Measurements from ENCODE around the gene USF2. TPM values are rescaled to one million over a fixed set of nuclear protein-coding genes. Genes with fewer than 3 reads are reported as not detected.

USF2 gene
- polyA plus RNA-seq, 3 donors, result 2.7 to 248 (median 5.0) TPM

DNA sequence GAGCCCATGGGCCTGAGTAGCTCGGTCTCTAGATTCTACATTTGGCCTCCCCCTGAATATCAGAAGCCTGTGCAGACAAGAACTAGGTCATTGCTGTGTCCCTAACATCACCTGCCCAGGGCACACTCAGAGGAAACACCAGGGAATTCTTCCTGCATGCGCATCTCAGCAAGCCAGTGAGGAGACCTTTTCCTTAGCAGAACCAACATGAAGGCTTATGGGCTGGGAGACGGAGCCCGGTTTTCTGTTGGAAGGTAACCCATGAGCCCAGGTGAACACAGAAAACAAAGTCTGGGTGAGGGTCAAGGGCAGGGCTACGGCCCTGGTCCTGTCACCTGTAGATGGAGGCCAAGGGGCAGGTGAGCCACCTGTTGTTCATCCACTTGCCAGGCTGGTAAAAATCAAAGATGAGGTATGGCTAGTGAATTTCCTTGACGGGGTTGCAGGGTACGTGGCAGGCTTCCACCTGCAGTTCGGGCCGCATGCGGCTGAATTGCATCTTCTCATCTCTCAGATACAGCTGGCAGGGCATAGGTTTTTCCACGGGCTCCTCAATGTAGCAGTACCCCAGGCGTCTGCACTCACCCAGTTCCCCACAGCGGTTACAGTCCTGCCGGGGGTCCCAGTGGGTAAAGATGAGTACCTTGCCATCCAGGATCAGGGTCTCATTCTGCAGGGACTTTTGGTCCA, 36.7 kb upstream of the USF2 start:
- no peaks in the 10 kb centered on the region for H3K79me2 ChIP-seq (ENCODE audit: insufficient read depth, low read length)
- WGBS (ENCODE audit: insufficient coverage), result 91% methylated on average over 6 of the region's 14 CpGs
- TF ChIP-seq, protein P1, sequence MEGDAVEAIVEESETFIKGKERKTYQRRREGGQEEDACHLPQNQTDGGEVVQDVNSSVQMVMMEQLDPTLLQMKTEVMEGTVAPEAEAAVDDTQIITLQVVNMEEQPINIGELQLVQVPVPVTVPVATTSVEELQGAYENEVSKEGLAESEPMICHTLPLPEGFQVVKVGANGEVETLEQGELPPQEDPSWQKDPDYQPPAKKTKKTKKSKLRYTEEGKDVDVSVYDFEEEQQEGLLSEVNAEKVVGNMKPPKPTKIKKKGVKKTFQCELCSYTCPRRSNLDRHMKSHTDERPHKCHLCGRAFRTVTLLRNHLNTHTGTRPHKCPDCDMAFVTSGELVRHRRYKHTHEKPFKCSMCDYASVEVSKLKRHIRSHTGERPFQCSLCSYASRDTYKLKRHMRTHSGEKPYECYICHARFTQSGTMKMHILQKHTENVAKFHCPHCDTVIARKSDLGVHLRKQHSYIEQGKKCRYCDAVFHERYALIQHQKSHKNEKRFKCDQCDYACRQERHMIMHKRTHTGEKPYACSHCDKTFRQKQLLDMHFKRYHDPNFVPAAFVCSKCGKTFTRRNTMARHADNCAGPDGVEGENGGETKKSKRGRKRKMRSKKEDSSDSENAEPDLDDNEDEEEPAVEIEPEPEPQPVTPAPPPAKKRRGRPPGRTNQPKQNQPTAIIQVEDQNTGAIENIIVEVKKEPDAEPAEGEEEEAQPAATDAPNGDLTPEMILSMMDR (IDR thresholded peaks at IDR 0.05), result no peak
- no peak overlapping the region for H3K27ac ChIP-seq (ENCODE audit: low read depth in 1 of 2, low read length in 2 of 2)
- H3K9ac ChIP-seq (ENCODE audit: insufficient read depth, low read length, poor library complexity, severe bottlenecking), result no peak overlapping the region
- no peak for DNase-seq
- H3K4me1 ChIP-seq (ENCODE audit: control insufficient read depth in 1 of 2, insufficient read depth in 2 of 2, low read length in 2 of 2), result no peaks in the 10 kb centered on the region
- H3K4me3 Mint-ChIP-seq, result no peak overlapping the region
- no peak overlapping the region for H3K4me2 ChIP-seq (replicated peaks; ENCODE audit: extremely low read depth, low read length, poor library complexity, severe bottlenecking)
- H3K27ac Mint-ChIP-seq, result peak overlapping the region in 1 of 7 donors; percentile 46
- H2AFZ ChIP-seq (ENCODE audit: insufficient read depth, low read depth, low read length, poor library complexity, severe bottlenecking), result no peak overlapping the region
- peaks cover 0 to 1% (median 0%) of the 10 kb centered on the region in 7 donors for H3K9me3 Mint-ChIP-seq
- H3K36me3 ChIP-seq (replicated peaks in 1 of 2; ENCODE audit: control insufficient read depth in 1 of 2, insufficient read depth in 2 of 2, low read length in 2 of 2), result no peaks in the 10 kb centered on the region
- H3K27me3 ChIP-seq (ENCODE audit: control insufficient read depth in 2 of 2, insufficient read depth in 2 of 2, low read length in 2 of 2), result no peaks in the 10 kb centered on the region
- H4K20me1 ChIP-seq (ENCODE audit: insufficient read depth, low read length), result no peaks in the 10 kb centered on the region
- peaks cover 3% of the 10 kb centered on the region for H3K4me1 Mint-ChIP-seq
- no peaks in the 10 kb centered on the region for H3K9me3 ChIP-seq (replicated peaks in 1 of 2; ENCODE audit: control insufficient read depth in 1 of 2, insufficient read depth in 1 of 2, low read length in 2 of 2)
- no peak overlapping the region for H3K4me3 ChIP-seq (replicated peaks in 1 of 3; ENCODE audit: low read depth in 2 of 3, low read length in 3 of 3)
- H3K36me3 Mint-ChIP-seq, result no peaks in the 10 kb centered on the region
- intact Hi-C loops (cut with micrococcal nuclease), result no loop called here
- peaks cover 6 to 11% (median 8%) of the 10 kb centered on the region in 3 donors for H3K27me3 Mint-ChIP-seq (ENCODE audit: low read depth in 3 of 3)

DNA sequence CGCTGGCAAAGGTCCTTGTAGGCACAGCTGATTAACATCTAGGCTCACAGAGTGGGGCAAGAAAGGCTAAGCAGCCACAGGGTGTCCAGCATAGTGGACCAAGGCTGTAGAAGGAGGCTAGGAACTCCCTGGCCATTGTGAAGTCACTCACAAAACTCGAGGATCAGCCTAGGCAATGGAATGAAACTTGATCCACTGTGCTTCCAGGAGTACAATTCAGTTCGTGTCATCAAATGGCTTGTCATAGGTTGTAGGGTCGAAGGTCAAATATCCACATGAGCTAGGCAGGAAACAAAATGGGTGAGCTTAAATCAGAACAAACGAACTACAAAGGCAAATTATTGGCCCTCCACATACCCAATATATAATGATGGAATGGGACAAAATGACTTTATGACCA, 35.9 kb upstream of the USF2 start:
- Histone ChIP-seq H3K79me2 (ENCODE audit: insufficient read depth, low read length) (no peaks in the 10 kb centered on the region), H3K9ac (ENCODE audit: insufficient read depth, low read length, poor library complexity, severe bottlenecking) (no peak overlapping the region), H4K20me1 (ENCODE audit: insufficient read depth, low read length) (no peaks in the 10 kb centered on the region), H3K36me3 (replicated peaks in 1 of 2; ENCODE audit: control insufficient read depth in 1 of 2, insufficient read depth in 2 of 2, low read length in 2 of 2) (no peaks in the 10 kb centered on the region), H3K27me3 (ENCODE audit: control insufficient read depth in 2 of 2, insufficient read depth in 2 of 2, low read length in 2 of 2) (no peaks in the 10 kb centered on the region), H3K4me3 (replicated peaks in 1 of 3; ENCODE audit: low read depth in 2 of 3, low read length in 3 of 3) (no peak overlapping the region), H3K4me1 (ENCODE audit: control insufficient read depth in 1 of 2, insufficient read depth in 2 of 2, low read length in 2 of 2) (no peaks in the 10 kb centered on the region), H2AFZ (ENCODE audit: insufficient read depth, low read depth, low read length, poor library complexity, severe bottlenecking) (no peak overlapping the region), H3K9me3 (replicated peaks in 1 of 2; ENCODE audit: control insufficient read depth in 1 of 2, insufficient read depth in 1 of 2, low read length in 2 of 2) (no peaks in the 10 kb centered on the region), H3K27ac (ENCODE audit: low read depth in 1 of 2, low read length in 2 of 2) (no peak overlapping the region), H3K4me2 (replicated peaks; ENCODE audit: extremely low read depth, low read length, poor library complexity, severe bottlenecking) (no peak overlapping the region)
- H3K27ac Mint-ChIP-seq, result peak overlapping the region in 1 of 7 donors; percentile 1
- peaks cover 3 to 11% (median 8%) of the 10 kb centered on the region in 3 donors for H3K27me3 Mint-ChIP-seq (ENCODE audit: low read depth in 3 of 3)
- 95% methylated on average over 2 of the region's 5 CpGs for WGBS (ENCODE audit: insufficient coverage)
- TF ChIP-seq, protein P1 (IDR thresholded peaks at IDR 0.05), result no peak
- peaks cover 0 to 1% (median 0%) of the 10 kb centered on the region in 7 donors for H3K9me3 Mint-ChIP-seq
- no peak for DNase-seq
- no peaks in the 10 kb centered on the region for H3K36me3 Mint-ChIP-seq
- H3K4me1 Mint-ChIP-seq, result peaks cover 3% of the 10 kb centered on the region
- no peak overlapping the region for H3K4me3 Mint-ChIP-seq
- intact Hi-C loops (cut with micrococcal nuclease), result no loop called here
